Measurements from ENCODE around the gene OXSR1. TPM values are rescaled to one million over a fixed set of nuclear protein-coding genes. Genes with fewer than 3 reads are reported as not detected.
"Not testable (repeated sequence)": the region's sequence is repeated elsewhere in the genome, so short reads cannot be mapped to it uniquely, and the experiment has no call there.

Gene OXSR1
- total and polyA plus RNA-seq, 2 of the 13 experiments (the other 11 are each of a cell fraction or from before 2014, with no cell fraction given) = 27.4 to 32.6 TPM

GRCh38 chr3:38238416-38239008 lies 73.2 kb downstream of the OXSR1 start:
- no peak overlapping the region for H2AFZ ChIP-seq (ENCODE audit: low read length)
- no peaks in the 10 kb centered on the region for H4K20me1 ChIP-seq (ENCODE audit: insufficient read depth, low read length)
- no peak overlapping the region for H3K27ac ChIP-seq (ENCODE audit: extremely low read length, insufficient read depth, low read length)
- BruUV-seq (replicated peaks) = no TSS peak
- ChIA-PET CTCF (ENCODE audit: low intra/inter-chr PET ratio, low total read pairs) (no interaction called here), POLR2A (no interaction called here)
- H3K4me1 ChIP-seq (ENCODE audit: insufficient read depth, low read length) = no peaks in the 10 kb centered on the region
- ATAC-seq (no peak), DNase-seq (ENCODE audit: low spot score) (no peak), FAIRE-seq (no peak)
- H3K9ac ChIP-seq (ENCODE audit: insufficient read depth, low read depth, low read length) = no peak overlapping the region
- WGBS (ENCODE audit: low lambda C conversion rate) = 94% methylated on average over 2 of the region's 2 CpGs
- H3K27me3 ChIP-seq (ENCODE audit: control insufficient read depth in 1 of 2, insufficient read depth in 2 of 2, low read length in 2 of 2) = no peaks in the 10 kb centered on the region
- no peak overlapping the region for H3K4me2 ChIP-seq (ENCODE audit: low read depth, low read length)
- no peak for TF ChIP-seq ZNF546 (CRISPR knock-in tag; conservative IDR thresholded peaks at IDR 0.05)
- no peak for TF ChIP-seq SSRP1 (CRISPR knock-in tag; IDR thresholded peaks at IDR 0.05)
- no peak for TF ChIP-seq GFI1 (CRISPR knock-in tag; IDR thresholded peaks at IDR 0.05; ENCODE audit: borderline replicate concordance)
- TF ChIP-seq ZBTB26 (CRISPR knock-in tag; IDR thresholded peaks at IDR 0.05; ENCODE audit: borderline replicate concordance) = no peak
- TF ChIP-seq ZNF775 (CRISPR knock-in tag; IDR thresholded peaks at IDR 0.05; ENCODE audit: borderline replicate concordance) = no peak
- TF ChIP-seq NR2F2 (IDR thresholded peaks at IDR 0.05; ENCODE audit: borderline replicate concordance, low read depth) = no peak
- no peak for TF ChIP-seq ZSCAN21 (CRISPR knock-in tag; IDR thresholded peaks at IDR 0.05; ENCODE audit: borderline replicate concordance)
- TF ChIP-seq HOXA9 (CRISPR knock-in tag; IDR thresholded peaks at IDR 0.05; ENCODE audit: borderline replicate concordance) = no peak
- no peak for TF ChIP-seq HES4 (CRISPR knock-in tag; IDR thresholded peaks at IDR 0.05; ENCODE audit: borderline replicate concordance)
- TF ChIP-seq ATF7-NPFF (CRISPR knock-in tag; IDR thresholded peaks at IDR 0.05; ENCODE audit: low read depth) = no peak
- TF ChIP-seq ZNF281 (CRISPR knock-in tag; IDR thresholded peaks at IDR 0.05; ENCODE audit: borderline replicate concordance) = no peak
- TF ChIP-seq ZNF607 (CRISPR knock-in tag; IDR thresholded peaks at IDR 0.05; ENCODE audit: borderline replicate concordance) = no peak
- TF ChIP-seq TEAD3 (CRISPR knock-in tag; optimal IDR thresholded peaks at IDR 0.05; ENCODE audit: borderline replicate concordance) = no peak
- H3K79me2 ChIP-seq (ENCODE audit: insufficient read depth, low read length) = no peaks in the 10 kb centered on the region
- intact Hi-C loops (cut with micrococcal nuclease; ENCODE audit: unreplicated experiment) (no loop called here), in situ Hi-C loops (cut with HindIII; ENCODE audit: extremely low pct_ligation_motif_present, low pct_unique_long_range_greater_than_20kb) (no loop called here)
- H3K9me3 ChIP-seq (ENCODE audit: low read length) = no peaks in the 10 kb centered on the region
- H3K36me3 ChIP-seq (replicated peaks in 1 of 2; ENCODE audit: control insufficient read depth in 1 of 2, insufficient read depth in 2 of 2, low read length in 2 of 2) = peaks cover 5 to 65% of the 10 kb centered on the region in 2 experiments
- H3K4me3 ChIP-seq (replicated peaks in 1 of 3; ENCODE audit: insufficient read depth in 1 of 3, low read depth in 2 of 3, low read length in 3 of 3) = no peak overlapping the region

- H3K27me3 ChIP-seq (ENCODE audit: control insufficient read depth in 1 of 2, insufficient read depth in 2 of 2, low read length in 2 of 2); FAIRE-seq; H3K9ac ChIP-seq (ENCODE audit: insufficient read depth, low read depth, low read length); H3K79me2 ChIP-seq (ENCODE audit: insufficient read depth, low read length); H3K4me3 ChIP-seq (replicated peaks in 1 of 3; ENCODE audit: insufficient read depth in 1 of 3, low read depth in 2 of 3, low read length in 3 of 3); DNase-seq (ENCODE audit: low spot score); H3K4me2 ChIP-seq (ENCODE audit: low read depth, low read length); H3K4me1 ChIP-seq (ENCODE audit: insufficient read depth, low read length); POLR2A ChIA-PET; BruUV-seq (replicated peaks); CTCF ChIA-PET (ENCODE audit: low intra/inter-chr PET ratio, low total read pairs); in situ Hi-C loops (cut with HindIII; ENCODE audit: extremely low pct_ligation_motif_present, low pct_unique_long_range_greater_than_20kb); ATAC-seq; H3K9me3 ChIP-seq (ENCODE audit: low read length); H3K27ac ChIP-seq (ENCODE audit: extremely low read length, insufficient read depth, low read length); H4K20me1 ChIP-seq (ENCODE audit: insufficient read depth, low read length); H2AFZ ChIP-seq (ENCODE audit: low read length): not testable (repeated sequence)
- intact Hi-C loops (cut with micrococcal nuclease; ENCODE audit: unreplicated experiment) = loop anchor here (10.0 kb wide), 1 partner anchor 108 kb away; the partner anchor contains the start of genes ACAA1 and MYD88
- WGBS (ENCODE audit: low lambda C conversion rate) = 94% methylated on average over 4 of the region's 4 CpGs
- H3K36me3 ChIP-seq (replicated peaks in 1 of 2; ENCODE audit: control insufficient read depth in 1 of 2, insufficient read depth in 2 of 2, low read length in 2 of 2) = peaks cover 7 to 50% of the 10 kb centered on the region in 2 experiments; a peak in 4 of 5 replicates
These were observed 77.5 kb downstream of the OXSR1 start for GRCh38 chr3:38242812-38243211.
